Lower leg skin (tissue), 4 donors: ENCODE measurements around the gene F3. TPM values are rescaled to one million over a fixed set of nuclear protein-coding genes. Genes with fewer than 3 reads are reported as not detected.

Experiments
- DNase-seq, 2 donors: peaks; one replicate each; pipeline ENCODE4 v3.0.0-alpha.2; 2019; ENCODE audit warnings: low spot score in 2 of 2
- H3K4me3 ChIP-seq: fragments of 200-600 bp; sonication (generic); 2 replicates; pipeline ENCODE4 v1.5.1; 2017; ENCODE audit warnings: mild to moderate bottlenecking, low read depth; ENCODE audit not compliant: poor library complexity, severe bottlenecking
- POLR2A ChIP-seq, 2 donors: fragments of 450-650 bp; IDR thresholded peaks; one replicate each; pipeline ENCODE4 v1.6.1; 2016 to 2017; ENCODE audit warnings: antibody characterized with exemption in 2 of 2, mild to moderate bottlenecking in 1 of 2, moderate library complexity in 1 of 2
- WGBS, 2 donors: methylation state at CpG; one replicate each; pipeline ENCODE4 v1.1.5; 2018; 5-methylcytosine and 5-hydroxymethylcytosine counted together
- intact Hi-C: fragments of 100-400 bp; cut with DNase I; formaldehyde crosslinking; loops from one replicate; pipeline ENCODE4 v1.15.0; 2023; ENCODE audit warnings: low total_unique reads
- total RNA-seq, 4 donors: library from RNA; depleted of rRNA; stranded (reverse); fragments of >200 nt; gene quantifications; one replicate each; pipeline ENCODE4 v1.1.0, GENCODE V29; 2016
- TF ChIP-seq, protein P1 (sequence below), 3 donors: fragments of 450-650 bp; IDR thresholded peaks; one replicate each; pipeline ENCODE4 v1.5.1; 2016; ENCODE audit warnings: antibody characterized with exemption in 3 of 3, mild to moderate bottlenecking in 3 of 3, moderate library complexity in 2 of 3

Gene F3
- 100 to 1,000 TPM in 1 of 4 donors, 10 to 100 TPM in 3; 69.2 to 129 (median 85.9) TPM for total RNA-seq

DNA sequence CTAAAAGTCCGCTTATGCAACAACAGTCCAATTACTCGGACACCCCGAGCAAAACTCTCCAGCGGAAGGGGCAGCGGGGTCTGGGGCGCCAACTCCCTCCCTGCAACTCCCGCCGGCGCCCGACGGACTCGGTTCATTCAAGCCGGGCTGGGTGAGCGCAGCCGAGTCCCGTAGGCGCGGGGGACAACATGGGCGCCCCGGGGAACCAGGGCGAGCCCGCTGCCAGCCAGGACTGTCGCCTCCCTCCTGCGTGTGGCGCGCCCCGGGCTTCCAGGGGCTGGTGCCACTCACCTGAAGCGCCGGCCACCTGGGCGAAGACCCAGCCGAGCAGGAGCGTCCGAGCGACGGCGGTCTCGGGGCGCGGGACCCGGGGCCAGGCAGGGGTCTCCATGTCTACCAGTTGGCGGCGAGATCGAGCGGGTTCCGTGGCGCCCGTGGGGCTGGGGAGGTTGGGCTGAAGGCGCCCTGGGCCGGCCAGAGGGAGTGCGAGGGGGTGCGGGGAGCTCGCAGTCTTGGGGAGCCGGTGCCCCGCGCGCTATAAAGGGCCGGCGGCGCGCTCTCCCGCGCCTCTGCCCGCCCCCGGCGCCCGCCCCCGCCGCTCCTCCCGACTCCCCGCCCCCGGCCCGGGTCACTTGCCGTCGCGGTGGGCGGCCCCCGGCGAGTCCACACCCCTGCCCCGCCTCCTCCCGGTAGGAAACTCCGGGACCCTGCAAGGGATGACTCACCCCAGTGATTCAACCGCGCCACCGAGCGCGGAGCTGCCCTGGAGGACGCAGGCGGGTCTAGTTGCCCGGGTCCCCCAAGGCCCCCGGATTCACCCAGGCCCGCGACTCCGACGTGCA, at the start of gene F3:
Gene F3 (minus strand): TSS at position 514 of the 842 bp plus-strand sequence. CDS start 123 bp downstream, at position 391.
- TF ChIP-seq, protein P1, sequence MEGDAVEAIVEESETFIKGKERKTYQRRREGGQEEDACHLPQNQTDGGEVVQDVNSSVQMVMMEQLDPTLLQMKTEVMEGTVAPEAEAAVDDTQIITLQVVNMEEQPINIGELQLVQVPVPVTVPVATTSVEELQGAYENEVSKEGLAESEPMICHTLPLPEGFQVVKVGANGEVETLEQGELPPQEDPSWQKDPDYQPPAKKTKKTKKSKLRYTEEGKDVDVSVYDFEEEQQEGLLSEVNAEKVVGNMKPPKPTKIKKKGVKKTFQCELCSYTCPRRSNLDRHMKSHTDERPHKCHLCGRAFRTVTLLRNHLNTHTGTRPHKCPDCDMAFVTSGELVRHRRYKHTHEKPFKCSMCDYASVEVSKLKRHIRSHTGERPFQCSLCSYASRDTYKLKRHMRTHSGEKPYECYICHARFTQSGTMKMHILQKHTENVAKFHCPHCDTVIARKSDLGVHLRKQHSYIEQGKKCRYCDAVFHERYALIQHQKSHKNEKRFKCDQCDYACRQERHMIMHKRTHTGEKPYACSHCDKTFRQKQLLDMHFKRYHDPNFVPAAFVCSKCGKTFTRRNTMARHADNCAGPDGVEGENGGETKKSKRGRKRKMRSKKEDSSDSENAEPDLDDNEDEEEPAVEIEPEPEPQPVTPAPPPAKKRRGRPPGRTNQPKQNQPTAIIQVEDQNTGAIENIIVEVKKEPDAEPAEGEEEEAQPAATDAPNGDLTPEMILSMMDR (IDR thresholded peaks at IDR 0.05): no peak
- peak in 1 of 2 donors; percentile 88 for TF ChIP-seq POLR2A (IDR thresholded peaks at IDR 0.05)
- peak; percentile 84 to 98 for DNase-seq
- intact Hi-C loops: no loop called here
- WGBS, 2 donors: 0 to 2% methylated on average over 22 to 47 of the region's 94 CpGs
- H3K4me3 ChIP-seq: peak within 1 kb of the TSS; percentile 75

DNA sequence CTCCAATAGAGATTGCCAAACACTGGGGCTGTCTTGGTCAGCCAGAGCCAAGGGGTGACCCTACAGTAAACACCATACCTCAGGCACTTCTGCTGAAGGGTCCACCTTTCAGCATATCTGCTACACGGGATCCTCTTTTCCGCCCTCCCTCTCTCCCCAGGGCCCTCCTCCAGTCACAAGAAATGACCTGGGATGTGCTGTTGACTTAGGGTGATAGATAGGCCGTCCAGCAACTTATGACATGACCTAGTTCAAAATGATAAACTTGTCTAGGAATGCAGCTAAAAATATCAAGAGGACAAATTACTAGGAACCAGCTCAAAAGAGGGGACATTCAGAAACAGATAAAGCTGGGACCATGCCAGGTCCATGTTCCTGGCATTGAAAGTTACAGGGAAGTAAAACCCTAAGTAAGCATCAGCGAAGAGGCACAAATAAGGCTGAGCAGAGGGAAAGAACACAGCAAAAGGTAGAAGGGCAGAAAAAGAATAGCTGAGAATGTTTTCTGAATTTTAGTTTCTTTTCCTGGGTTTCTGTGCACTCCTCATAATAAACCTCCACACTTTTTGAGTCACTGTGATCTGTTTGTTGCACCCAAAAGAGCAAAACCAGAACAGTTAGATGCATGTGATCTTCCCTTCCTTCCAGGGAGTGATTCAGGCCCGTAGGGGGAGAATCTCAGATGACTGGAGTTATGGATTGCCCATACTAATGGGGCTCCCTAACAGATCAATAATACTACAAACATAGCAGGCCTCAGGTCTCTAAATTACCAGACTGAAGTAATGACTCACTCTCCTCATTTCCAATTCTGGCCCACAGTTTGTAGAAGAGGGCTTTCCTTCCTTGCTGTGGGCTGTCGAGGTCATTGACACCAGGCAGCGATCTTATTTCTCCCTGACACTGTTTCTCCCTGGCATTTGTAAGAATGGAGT, 48.9 kb upstream of the F3 start:
- no peak overlapping the region for H3K4me3 ChIP-seq
- 75 to 77% methylated on average over 7 of the region's 7 CpGs for WGBS, 2 donors
- TF ChIP-seq POLR2A (IDR thresholded peaks at IDR 0.05): no peak
- TF ChIP-seq, protein P1 (IDR thresholded peaks at IDR 0.05): no peak
- DNase-seq: no peak
- intact Hi-C loops: no loop called here

DNA sequence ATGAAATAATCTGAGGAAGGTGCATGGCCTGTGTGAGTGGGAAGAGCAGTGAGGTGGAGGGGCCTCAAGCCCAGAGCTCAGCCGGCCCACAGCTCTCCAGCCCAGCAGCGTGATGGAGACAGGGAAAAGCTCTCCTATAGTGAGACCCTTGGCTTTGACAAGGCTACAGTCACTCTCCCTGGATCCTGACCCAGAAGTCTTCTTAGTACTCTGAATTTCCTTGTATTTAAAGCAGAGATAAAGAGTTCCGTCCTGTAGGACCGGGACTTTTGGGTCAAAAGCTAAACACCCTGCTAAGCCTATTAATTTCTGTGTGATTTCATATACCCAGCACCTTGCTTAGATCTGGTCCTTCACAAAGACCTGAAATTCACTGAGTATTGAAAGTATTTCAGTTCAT, 48.2 kb upstream of the F3 start:
- 94 to 98% methylated on average over 4 of the region's 4 CpGs for WGBS, 2 donors
- TF ChIP-seq POLR2A (IDR thresholded peaks at IDR 0.05): no peak
- TF ChIP-seq, protein P1 (IDR thresholded peaks at IDR 0.05): no peak
- intact Hi-C loops: no loop called here
- DNase-seq: no peak
- no peak overlapping the region for H3K4me3 ChIP-seq

DNA sequence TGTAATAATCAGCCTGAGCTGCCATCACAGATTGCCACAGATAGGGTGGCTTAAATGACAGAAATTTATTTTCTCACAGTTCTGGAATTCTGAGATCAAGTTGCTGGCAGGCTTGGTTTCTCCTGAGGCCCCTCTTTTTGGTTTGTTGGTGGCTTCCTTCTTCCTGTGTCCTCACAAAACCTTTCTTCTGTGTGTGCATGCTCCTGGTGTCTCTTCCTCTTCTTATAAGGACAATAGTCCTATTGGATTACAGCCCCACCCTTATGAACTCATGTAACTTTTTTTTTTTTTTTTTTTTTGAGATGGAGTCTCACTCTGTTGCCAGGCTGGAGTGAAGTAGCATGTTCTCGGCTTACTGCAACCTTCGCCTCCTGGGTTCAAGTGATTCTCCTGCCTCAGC, 41.0 kb upstream of the F3 start:
- intact Hi-C loops: no loop called here
- TF ChIP-seq, protein P1 (IDR thresholded peaks at IDR 0.05): no peak
- no peak for TF ChIP-seq POLR2A (IDR thresholded peaks at IDR 0.05)
- H3K4me3 ChIP-seq: no peak overlapping the region
- 81 to 90% methylated on average over 2 of the region's 2 CpGs for WGBS, 2 donors
- DNase-seq: no peak

DNA sequence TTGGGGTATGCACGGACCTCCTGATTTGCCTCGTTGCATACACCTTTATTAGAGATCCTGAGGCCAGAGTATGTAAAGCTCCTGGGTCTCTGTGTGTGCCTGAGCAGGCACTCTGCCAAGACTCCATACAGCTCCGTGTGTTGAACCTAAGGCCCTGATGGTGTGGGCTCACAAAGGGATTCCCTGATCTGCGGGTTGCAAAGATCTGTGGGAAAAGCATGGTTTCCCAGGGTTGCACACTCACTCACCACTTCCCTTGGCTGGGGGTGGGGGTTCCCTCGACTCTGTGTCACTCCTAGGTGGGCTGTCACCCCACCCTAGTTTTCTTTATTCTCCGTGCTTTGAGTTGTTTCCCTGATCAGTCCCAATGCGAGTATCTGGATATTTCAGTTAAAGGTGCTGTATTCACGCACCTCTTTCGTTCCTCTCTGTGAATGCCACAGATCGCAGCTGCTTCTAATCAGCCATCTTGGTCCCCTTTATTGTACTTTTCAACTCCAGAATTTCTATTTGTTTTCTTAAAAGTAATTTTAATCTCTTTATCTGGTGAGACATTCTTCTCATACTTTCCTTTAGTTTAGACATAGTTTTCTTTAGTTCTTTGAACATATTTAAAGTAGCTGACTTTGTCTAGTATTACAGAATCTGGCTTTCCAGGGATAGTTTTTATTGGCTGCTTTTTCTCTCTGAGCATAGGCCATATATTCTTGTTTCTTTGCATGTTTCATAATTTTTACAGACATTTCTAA, 39.0 kb upstream of the F3 start:
- H3K4me3 ChIP-seq: no peak overlapping the region
- 72 to 86% methylated on average over 9 to 10 of the region's 10 CpGs for WGBS, 2 donors
- intact Hi-C loops: no loop called here
- no peak for TF ChIP-seq POLR2A (IDR thresholded peaks at IDR 0.05)
- TF ChIP-seq, protein P1 (IDR thresholded peaks at IDR 0.05): no peak
- no peak for DNase-seq
